Measurements from ENCODE around the gene FREY1. TPM values are rescaled to one million over a fixed set of nuclear protein-coding genes. Genes with fewer than 3 reads are reported as not detected.

Gene FREY1
- polyA plus RNA-seq, 4 donors = 0.18 to 0.19 TPM; not detected in 2

- Histone ChIP-seq H3K27me3 (ENCODE audit: control insufficient read depth in 3 of 3, insufficient read depth in 3 of 3, low read length in 3 of 3) (peaks cover 0 to 57% (median 5%) of the 10 kb centered on the region in 3 donors), H3K4me3 (ENCODE audit: low read depth in 1 of 3, low read length in 3 of 3) (no peak overlapping the region), H3K36me3 (ENCODE audit: control insufficient read depth in 3 of 3, insufficient read depth in 2 of 3, low read depth in 1 of 3, low read length in 3 of 3) (no peaks in the 10 kb centered on the region), H3K27ac (ENCODE audit: low read depth in 1 of 3, low read length in 2 of 3) (no peak overlapping the region), H3K9me3 (ENCODE audit: control insufficient read depth in 2 of 2, insufficient read depth in 1 of 2, low read depth in 1 of 2, low read length in 1 of 2) (no peaks in the 10 kb centered on the region), H3K4me1 (ENCODE audit: control insufficient read depth in 3 of 3, insufficient read depth in 2 of 3, low read depth in 1 of 3, low read length in 2 of 3) (peaks cover 0 to 10% (median 0%) of the 10 kb centered on the region in 3 donors)
- 78 to 86% (median 85%) methylated on average over 6 of the region's 6 CpGs for WGBS, 3 donors
- FAIRE-seq (no peak), DNase-seq (no peak)
Observed at GRCh38 chr11:45897556-45897955, 9.5 kb downstream of the FREY1 start.

- Histone ChIP-seq H3K4me1 (ENCODE audit: control insufficient read depth in 3 of 3, insufficient read depth in 2 of 3, low read depth in 1 of 3, low read length in 2 of 3) (peaks cover 0 to 10% (median 0%) of the 10 kb centered on the region in 3 donors), H3K27me3 (ENCODE audit: control insufficient read depth in 3 of 3, insufficient read depth in 3 of 3, low read length in 3 of 3) (peaks cover 0 to 54% (median 5%) of the 10 kb centered on the region in 3 donors), H3K9me3 (ENCODE audit: control insufficient read depth in 2 of 2, insufficient read depth in 1 of 2, low read depth in 1 of 2, low read length in 1 of 2) (no peaks in the 10 kb centered on the region), H3K27ac (ENCODE audit: low read depth in 1 of 3, low read length in 2 of 3) (no peak overlapping the region), H3K36me3 (ENCODE audit: control insufficient read depth in 3 of 3, insufficient read depth in 2 of 3, low read depth in 1 of 3, low read length in 3 of 3) (no peaks in the 10 kb centered on the region), H3K4me3 (ENCODE audit: low read depth in 1 of 3, low read length in 3 of 3) (no peak overlapping the region)
- DNase-seq (no peak), FAIRE-seq (no peak)
- 18 to 36% (median 33%) methylated on average over 19 of the region's 19 CpGs for WGBS, 3 donors
Observed at GRCh38 chr11:45896422-45896984, 10.6 kb downstream of the FREY1 start.

GRCh38 chr11:45895553-45896259 lies 11.4 kb downstream of the FREY1 start:
- WGBS, 3 donors = 84 to 91% (median 89%) methylated on average over 7 to 8 of the region's 8 CpGs
- Histone ChIP-seq H3K27ac (ENCODE audit: low read depth in 1 of 3, low read length in 2 of 3) (no peak overlapping the region), H3K9me3 (ENCODE audit: control insufficient read depth in 2 of 2, insufficient read depth in 1 of 2, low read depth in 1 of 2, low read length in 1 of 2) (no peaks in the 10 kb centered on the region), H3K27me3 (ENCODE audit: control insufficient read depth in 3 of 3, insufficient read depth in 3 of 3, low read length in 3 of 3) (peaks cover 0 to 50% (median 5%) of the 10 kb centered on the region in 3 donors), H3K36me3 (ENCODE audit: control insufficient read depth in 3 of 3, insufficient read depth in 2 of 3, low read depth in 1 of 3, low read length in 3 of 3) (no peaks in the 10 kb centered on the region), H3K4me3 (ENCODE audit: low read depth in 1 of 3, low read length in 3 of 3) (no peak overlapping the region), H3K4me1 (ENCODE audit: control insufficient read depth in 3 of 3, insufficient read depth in 2 of 3, low read depth in 1 of 3, low read length in 2 of 3) (peaks cover 0 to 10% (median 0%) of the 10 kb centered on the region in 3 donors)
- FAIRE-seq (no peak), DNase-seq (no peak)

- H3K27me3 ChIP-seq (ENCODE audit: control insufficient read depth in 3 of 3, insufficient read depth in 3 of 3, low read length in 3 of 3) = peaks cover 0 to 44% (median 5%) of the 10 kb centered on the region in 3 donors
Observed at GRCh38 chr11:45894555-45895247, 12.4 kb downstream of the FREY1 start.

DNA sequence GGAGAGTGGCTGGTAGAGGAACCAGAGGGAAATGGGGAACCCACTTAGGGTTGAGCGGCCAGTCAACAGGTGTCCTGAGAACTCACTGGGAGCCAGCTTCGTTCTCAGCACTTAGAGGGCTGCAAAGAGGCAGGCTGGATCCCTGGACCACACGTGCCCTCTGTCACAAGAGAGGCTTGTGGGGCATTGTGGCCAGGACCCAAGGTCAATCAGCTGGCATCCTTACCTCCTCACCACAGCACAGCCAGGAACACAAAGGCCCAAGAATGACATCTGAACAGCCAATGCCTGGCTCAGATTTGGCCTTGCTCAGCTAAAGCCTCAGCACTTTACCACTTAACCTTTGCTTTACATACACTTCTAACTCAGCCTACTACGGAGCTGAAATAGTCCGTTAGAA lies 14.2 kb downstream of the FREY1 start:
- DNase-seq = no peak
- FAIRE-seq = no peak
- Histone ChIP-seq H3K4me3 (ENCODE audit: low read depth in 1 of 3, low read length in 3 of 3) (no peak overlapping the region), H3K36me3 (ENCODE audit: control insufficient read depth in 3 of 3, insufficient read depth in 2 of 3, low read depth in 1 of 3, low read length in 3 of 3) (no peaks in the 10 kb centered on the region), H3K9me3 (ENCODE audit: control insufficient read depth in 2 of 2, insufficient read depth in 1 of 2, low read depth in 1 of 2, low read length in 1 of 2) (no peaks in the 10 kb centered on the region), H3K27ac (ENCODE audit: low read depth in 1 of 3, low read length in 2 of 3) (no peak overlapping the region), H3K4me1 (ENCODE audit: control insufficient read depth in 3 of 3, insufficient read depth in 2 of 3, low read depth in 1 of 3, low read length in 2 of 3) (no peaks in the 10 kb centered on the region), H3K27me3 (ENCODE audit: control insufficient read depth in 3 of 3, insufficient read depth in 3 of 3, low read length in 3 of 3) (peaks cover 0 to 30% (median 0%) of the 10 kb centered on the region in 3 donors)
- WGBS, 3 donors = 80 to 86% (median 86%) methylated on average over 5 of the region's 5 CpGs

More at GRCh38 chr11:45894555-45895247, 12.4 kb downstream of the FREY1 start:
- Histone ChIP-seq H3K4me1 (ENCODE audit: control insufficient read depth in 3 of 3, insufficient read depth in 2 of 3, low read depth in 1 of 3, low read length in 2 of 3) (peaks cover 0 to 6% (median 0%) of the 10 kb centered on the region in 3 donors), H3K4me3 (ENCODE audit: low read depth in 1 of 3, low read length in 3 of 3) (no peak overlapping the region), H3K36me3 (ENCODE audit: control insufficient read depth in 3 of 3, insufficient read depth in 2 of 3, low read depth in 1 of 3, low read length in 3 of 3) (no peaks in the 10 kb centered on the region), H3K9me3 (ENCODE audit: control insufficient read depth in 2 of 2, insufficient read depth in 1 of 2, low read depth in 1 of 2, low read length in 1 of 2) (no peaks in the 10 kb centered on the region), H3K27ac (ENCODE audit: low read depth in 1 of 3, low read length in 2 of 3) (no peak overlapping the region)
- no peak for FAIRE-seq
- 84 to 91% (median 88%) methylated on average over 6 of the region's 6 CpGs for whole genome bisulfite sequencing, 3 donors
- no peak for DNase-seq

DNA sequence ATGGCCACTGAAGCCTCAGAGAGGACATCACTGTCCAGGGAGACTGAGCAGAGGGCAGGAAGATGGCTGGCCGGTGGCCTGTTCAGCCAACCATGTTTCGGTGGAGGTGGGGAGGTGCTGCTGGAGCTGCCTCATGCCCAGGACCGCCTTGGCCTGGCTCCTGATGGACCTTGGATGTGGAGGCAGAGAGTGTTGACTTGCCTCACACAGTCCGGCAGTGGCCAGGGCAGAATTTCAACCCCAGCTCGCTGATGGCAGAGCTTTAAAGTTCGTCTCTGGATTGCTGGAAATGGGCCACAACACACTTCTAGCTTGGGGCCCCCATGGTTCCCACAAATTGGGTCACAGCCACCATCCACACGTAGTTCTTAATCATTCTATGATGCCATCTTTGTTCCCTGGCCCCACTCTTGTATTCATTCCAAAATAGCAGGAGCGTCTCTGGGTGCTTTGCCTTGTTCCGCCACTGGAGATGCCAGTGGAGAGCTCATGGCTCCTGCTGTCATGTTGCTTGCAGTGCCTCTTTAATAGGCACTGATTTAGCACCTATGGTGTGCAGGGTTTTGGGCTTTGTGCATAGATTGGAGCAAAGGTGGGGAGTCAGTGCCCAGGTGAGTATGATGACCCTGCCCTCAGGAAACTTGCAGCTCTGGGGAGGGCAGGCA lies 16.1 kb downstream of the FREY1 start:
- H3K27ac ChIP-seq (ENCODE audit: low read depth in 1 of 3, low read length in 2 of 3) = no peak overlapping the region
- 78 to 82% (median 78%) methylated on average over 9 of the region's 9 CpGs for WGBS, 3 donors
- peaks cover 0 to under 1% (median 0%) of the 10 kb centered on the region in 3 donors for H3K4me1 ChIP-seq (ENCODE audit: control insufficient read depth in 3 of 3, insufficient read depth in 2 of 3, low read depth in 1 of 3, low read length in 2 of 3)
- no peaks in the 10 kb centered on the region for H3K9me3 ChIP-seq (ENCODE audit: control insufficient read depth in 2 of 2, insufficient read depth in 1 of 2, low read depth in 1 of 2, low read length in 1 of 2)
- DNase-seq (no peak), FAIRE-seq (no peak)
- H3K4me3 ChIP-seq (ENCODE audit: low read depth in 1 of 3, low read length in 3 of 3) = no peak overlapping the region
- H3K36me3 ChIP-seq (ENCODE audit: control insufficient read depth in 3 of 3, insufficient read depth in 2 of 3, low read depth in 1 of 3, low read length in 3 of 3) = no peaks in the 10 kb centered on the region
- peaks cover 0 to 24% (median 0%) of the 10 kb centered on the region in 3 donors for H3K27me3 ChIP-seq (ENCODE audit: control insufficient read depth in 3 of 3, insufficient read depth in 3 of 3, low read length in 3 of 3)

DNA sequence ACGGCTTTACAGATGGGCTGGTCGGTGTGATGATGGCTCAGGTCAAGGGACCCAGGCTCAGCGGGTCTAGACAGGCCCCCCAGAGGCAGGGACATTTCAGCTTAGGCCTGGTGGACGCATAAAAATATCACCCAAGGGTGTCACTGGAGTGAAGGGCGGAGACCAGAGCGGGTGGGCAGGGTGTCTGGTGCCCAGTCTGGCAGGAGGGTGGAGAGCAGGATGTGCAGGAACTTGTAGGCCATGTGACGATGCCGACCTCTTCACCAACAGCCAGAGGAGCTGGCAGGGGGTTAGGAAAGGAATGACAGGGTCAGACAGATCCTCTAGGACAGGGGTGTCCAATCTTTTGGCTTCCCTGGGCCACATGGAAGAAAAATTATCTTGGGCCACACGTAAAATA lies 17.1 kb downstream of the FREY1 start:
- DNase-seq (no peak), FAIRE-seq (no peak)
- Histone ChIP-seq H3K4me1 (ENCODE audit: control insufficient read depth in 3 of 3, insufficient read depth in 2 of 3, low read depth in 1 of 3, low read length in 2 of 3) (peaks cover 0 to 4% (median 0%) of the 10 kb centered on the region in 3 donors), H3K9me3 (ENCODE audit: control insufficient read depth in 2 of 2, insufficient read depth in 1 of 2, low read depth in 1 of 2, low read length in 1 of 2) (no peaks in the 10 kb centered on the region), H3K36me3 (ENCODE audit: control insufficient read depth in 3 of 3, insufficient read depth in 2 of 3, low read depth in 1 of 3, low read length in 3 of 3) (no peaks in the 10 kb centered on the region), H3K27me3 (ENCODE audit: control insufficient read depth in 3 of 3, insufficient read depth in 3 of 3, low read length in 3 of 3) (peaks cover 0 to 24% (median 0%) of the 10 kb centered on the region in 3 donors), H3K4me3 (ENCODE audit: low read depth in 1 of 3, low read length in 3 of 3) (no peak overlapping the region), H3K27ac (ENCODE audit: low read depth in 1 of 3, low read length in 2 of 3) (no peak overlapping the region)
- 88 to 95% (median 90%) methylated on average over 9 of the region's 9 CpGs for WGBS, 3 donors

DNA sequence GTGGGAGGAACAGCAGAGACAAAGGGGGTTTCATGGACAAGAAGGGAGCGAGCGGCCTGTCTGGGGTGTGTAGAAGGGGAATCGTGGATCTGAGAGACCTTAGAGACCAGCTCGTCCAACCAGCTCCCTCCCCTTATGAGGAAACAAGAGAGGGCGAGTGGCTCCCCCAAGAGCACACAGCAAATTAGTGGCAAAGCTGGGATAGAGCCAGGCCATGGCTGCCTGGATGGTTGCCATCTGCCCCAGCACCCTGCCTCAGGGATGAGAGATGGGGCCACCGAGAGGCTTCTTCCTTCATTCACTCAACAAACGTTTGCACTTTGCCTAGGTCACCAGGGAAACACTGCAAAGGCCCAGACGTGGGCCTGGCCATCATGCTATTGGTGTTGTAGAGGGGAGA lies 17.5 kb downstream of the FREY1 start:
- H3K9me3 ChIP-seq (ENCODE audit: control insufficient read depth in 2 of 2, insufficient read depth in 1 of 2, low read depth in 1 of 2, low read length in 1 of 2) = no peaks in the 10 kb centered on the region
- DNase-seq (no peak), FAIRE-seq (no peak)
- H3K4me3 ChIP-seq (ENCODE audit: low read depth in 1 of 3, low read length in 3 of 3) = no peak overlapping the region
- H3K4me1 ChIP-seq (ENCODE audit: control insufficient read depth in 3 of 3, insufficient read depth in 2 of 3, low read depth in 1 of 3, low read length in 2 of 3) = peaks cover 0 to 4% (median 0%) of the 10 kb centered on the region in 3 donors
- 83 to 85% (median 85%) methylated on average over 8 of the region's 8 CpGs for WGBS, 3 donors
- H3K27ac ChIP-seq (ENCODE audit: low read depth in 1 of 3, low read length in 2 of 3) = no peak overlapping the region
- H3K36me3 ChIP-seq (ENCODE audit: control insufficient read depth in 3 of 3, insufficient read depth in 2 of 3, low read depth in 1 of 3, low read length in 3 of 3) = no peaks in the 10 kb centered on the region
- H3K27me3 ChIP-seq (ENCODE audit: control insufficient read depth in 3 of 3, insufficient read depth in 3 of 3, low read length in 3 of 3) = peaks cover 0 to 24% (median 0%) of the 10 kb centered on the region in 3 donors
